GM12878 (cell line): Measurements from ENCODE around the gene RPP30. TPM values are rescaled to one million over a fixed set of nuclear protein-coding genes. Genes with fewer than 3 reads are reported as not detected.

Source experiments
- ATAC-seq: fragments of 200-7000 bp; cut with Tn5 transposase; 3 replicates; pipeline ENCODE4 v1.9.1; 2020; ENCODE audit warnings: mild to moderate bottlenecking, moderate library complexity
- BruUV-seq: library from RNA; stranded (reverse); fragments of 400-500 nt; replicated peaks from 2 replicates; lab custom pipeline; 2021; lab: Mats Ljungman, UMichigan
- CTCF ChIA-PET: fragments of 300-600 bp; sonication (Branson Sonifier 250); formaldehyde crosslinking; extraction: SDS; loops from one replicate; lab custom pipeline; 2021; ENCODE audit warnings: inconsistent platforms; lab: Yijun Ruan, JAX
- POLR2A ChIA-PET: fragments of 350-600 bp; formaldehyde crosslinking; extraction: SDS; loops from one replicate; lab custom pipeline; 2021; ENCODE audit warnings: inconsistent platforms; lab: Charles Lee
- RAD21 ChIA-PET: fragments of 300-600 bp; sonication (Branson Sonifier 250); formaldehyde crosslinking; loops from one replicate; lab custom pipeline; 2023; ENCODE audit warnings: antibody characterized with exemption; ENCODE audit not compliant: unreplicated experiment; lab: Charles Lee
- SMC1A ChIA-PET: fragments of 300-600 bp; sonication (Branson Sonifier 250); formaldehyde crosslinking; loops from one replicate; lab custom pipeline; 2023; ENCODE audit not compliant: unreplicated experiment, uncharacterized antibody; lab: Charles Lee
- DNase-seq: peaks from one replicate; pipeline ENCODE4 v3.0.0-alpha.2; 2011; ENCODE audit warnings: low read depth, low spot score
- FAIRE-seq: peaks from 3 replicates; lab custom pipeline; 2011; peaks lifted over from hg19 to GRCh38; lab: Jason Lieb, UNC
- H2AFZ ChIP-seq: 2 replicates; pipeline ENCODE4 v1.6.0; 2011; ENCODE audit warnings: low read depth, low read length, control low read depth; ENCODE audit not compliant: control insufficient read depth
- H3K27ac ChIP-seq: 2 replicates; pipeline ENCODE4 v1.5.1; 2011; ENCODE audit warnings: control low read depth; ENCODE audit not compliant: control insufficient read depth, insufficient read depth
- H3K27me3 ChIP-seq, 2 experiments: replicated peaks in 1 of 2; 2 replicates each; pipeline versions ENCODE4 v1.6.0 to v1.6.1; 2011; ENCODE audit warnings: low read length in 1 of 2; ENCODE audit not compliant: control insufficient read depth in 2 of 2, insufficient read depth in 2 of 2
- H3K36me3 ChIP-seq, 2 experiments: 2 replicates each; pipeline ENCODE4 v1.5.1; 2011; ENCODE audit warnings: low read length in 1 of 2; ENCODE audit not compliant: control insufficient read depth in 2 of 2, insufficient read depth in 2 of 2
- H3K4me1 ChIP-seq: 2 replicates; pipeline ENCODE4 v1.6.1; 2011; ENCODE audit warnings: mild to moderate bottlenecking, low read length, moderate library complexity, mixed read lengths; ENCODE audit not compliant: control insufficient read depth, insufficient read depth
- H3K4me2 ChIP-seq: 2 replicates; pipeline ENCODE4 v1.6.0; 2011; ENCODE audit warnings: control low read depth; ENCODE audit not compliant: control insufficient read depth, insufficient read depth
- H3K4me3 ChIP-seq: fragments of 200-600 bp; sonication (generic); 2 replicates; pipeline ENCODE4 v1.5.1; 2016
- H3K79me2 ChIP-seq: 2 replicates; pipeline ENCODE4 v1.6.0; 2011; ENCODE audit warnings: low read length; ENCODE audit not compliant: control insufficient read depth, insufficient read depth
- H3K9ac ChIP-seq: 2 replicates; pipeline ENCODE4 v1.8.0; 2011; ENCODE audit warnings: low read length, control low read depth, mixed read lengths; ENCODE audit not compliant: control insufficient read depth, insufficient read depth
- H3K9me3 ChIP-seq: replicated peaks from 3 replicates; pipeline ENCODE4 v1.5.1; 2011; ENCODE audit warnings: mild to moderate bottlenecking, low read length; ENCODE audit not compliant: control insufficient read depth, insufficient read depth
- H4K20me1 ChIP-seq: 2 replicates; pipeline ENCODE4 v1.6.0; 2011; ENCODE audit not compliant: control insufficient read depth, insufficient read depth
- NBN ChIP-seq: fragments of 450-650 bp; IDR thresholded peaks from 2 replicates; pipeline ENCODE4 v1.6.1; 2016
- SMARCA5 ChIP-seq: fragments of 450-650 bp; IDR thresholded peaks from 2 replicates; pipeline ENCODE4 v1.6.1; 2017; ENCODE audit warnings: mild to moderate bottlenecking
- SRF ChIP-seq, 2 experiments: IDR thresholded peaks; 2 replicates each; pipeline ENCODE4 v1.6.1; 2011; ENCODE audit warnings: low read depth in 2 of 2, low read length in 2 of 2, mild to moderate bottlenecking in 1 of 2, moderate library complexity in 1 of 2
- TARDBP ChIP-seq: IDR thresholded peaks from 2 replicates; pipeline ENCODE4 v1.6.1; 2016; ENCODE audit warnings: borderline replicate concordance
- WGBS: methylation state at CpG from one replicate; pipeline ENCODE4 v1.1.6; 2016; ENCODE audit warnings: low lambda C conversion rate; ENCODE audit not compliant: insufficient replicate concordance, insufficient coverage; ENCODE audit errors: missing lambda C conversion rate; 5-methylcytosine and 5-hydroxymethylcytosine counted together
- in situ Hi-C: fragments of 300-500 bp; cut with MboI; formaldehyde crosslinking; loops from 9 replicates; pipeline ENCODE4 v1.14.3; 2018; ENCODE audit warnings: mixed read lengths
- intact Hi-C: fragments of 100-400 bp; cut with micrococcal nuclease; formaldehyde crosslinking; loops from one replicate; pipeline ENCODE4 v1.14.2; 2022; ENCODE audit not compliant: unreplicated experiment
- polyA plus RNA-seq, 11 experiments: library from polyadenylated mRNA; depleted of rRNA in 4 of 11; unstranded in 6 of 11; stranded (reverse) in 5 of 11; fragments of >200 nt; fragmentation: Nextera tagmentation in 4 of 11; fragmentation: Illumina TruSeq in 1 of 11; extraction: Ambion mirVana in 4 of 11; extraction: Trizol in 1 of 11; gene quantifications; 1 replicate in 1 of 11; 2 replicates in 10 of 11; pipeline versions ENCODE4 v1.2.1 to v1.2.3, GENCODE V29; 2011 to 2016; ENCODE audit warnings: inconsistent platforms in 2 of 11, missing spikeins in 2 of 11, low read depth in 1 of 11
- total RNA-seq, 4 experiments: library from RNA; depleted of rRNA in 3 of 4; stranded (reverse); fragments of >200 nt in 3 of 4; fragmentation: Illumina TruSeq in 1 of 4; extraction: Trizol in 1 of 4; gene quantifications; 2 replicates each; pipeline versions ENCODE4 v1.2.1 to v1.2.3, GENCODE V29; 2013 to 2021
- TF ChIP-seq, protein P1 (sequence below): fragments of 450-650 bp; conservative IDR thresholded peaks from 2 replicates; pipeline ENCODE4 v1.6.1; 2017; ENCODE audit warnings: mild to moderate bottlenecking, moderate library complexity

The RPP30 gene
- total and polyA plus RNA-seq, 10 of the 15 experiments (the other 5 are each of a cell fraction or from before 2014, with no cell fraction given) = 48.0 to 208 (median 72.6) TPM

DNA sequence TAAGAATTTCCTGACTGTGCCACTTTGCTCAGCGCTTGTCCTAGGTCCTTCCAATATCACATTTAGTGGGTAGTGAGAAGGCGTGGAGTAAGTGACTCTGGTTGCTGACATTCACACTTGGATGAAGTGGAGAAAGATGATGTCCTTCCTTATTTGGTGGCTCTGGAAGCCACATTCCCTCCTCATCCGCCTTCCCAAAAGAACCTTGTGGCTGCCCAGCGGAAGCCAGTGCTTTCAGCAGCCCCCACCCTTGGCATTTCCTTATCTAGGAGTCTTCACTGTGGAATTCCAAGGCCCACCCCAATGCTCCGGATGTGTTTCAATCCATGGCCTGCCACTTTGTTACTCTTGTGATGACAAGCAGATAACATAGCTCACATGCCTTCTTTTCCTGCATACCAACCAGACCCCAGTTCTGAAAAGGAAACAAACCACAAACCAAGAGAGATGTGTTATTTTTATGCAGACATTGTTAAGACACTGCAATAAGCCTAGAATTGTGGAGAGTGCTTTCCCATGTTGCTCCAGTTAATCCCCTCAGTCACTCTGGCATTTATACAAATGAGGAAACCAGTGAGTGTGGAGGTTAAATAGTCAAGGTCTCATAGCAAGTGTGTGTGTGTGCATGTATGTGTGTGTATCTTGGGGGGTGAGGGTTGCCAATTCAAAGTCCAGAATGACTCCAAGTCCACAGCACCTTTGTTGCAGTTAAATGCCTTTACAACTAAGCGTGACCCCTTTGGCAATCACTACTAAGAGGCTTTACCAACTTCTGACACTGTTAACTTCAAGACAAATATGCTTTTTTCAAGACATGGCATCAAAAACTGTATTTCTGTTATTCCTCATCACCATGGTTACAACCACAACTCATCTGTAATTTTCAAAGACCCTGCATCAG lies 59.4 kb downstream of the RPP30 start:
- POLR2A ChIA-PET = no interaction called here
- H3K27ac ChIP-seq = no peak overlapping the region
- WGBS = 50% methylated on average over 6 of the region's 6 CpGs
- H3K4me3 ChIP-seq = no peak overlapping the region
- no TSS peak for BruUV-seq
- H3K27me3 ChIP-seq = no peaks in the 10 kb centered on the region
- H3K9ac ChIP-seq = no peak overlapping the region
- no peaks in the 10 kb centered on the region for H3K36me3 ChIP-seq
- in situ Hi-C loops (no loop called here), intact Hi-C loops (no loop called here)
- FAIRE-seq = peak; percentile 41
- H2AFZ ChIP-seq = no peak overlapping the region; the same call in 1 of the 2 replicates
- RAD21 ChIA-PET = no interaction called here
- no peaks in the 10 kb centered on the region for H3K9me3 ChIP-seq
- no peaks in the 10 kb centered on the region for H3K4me1 ChIP-seq
- H3K79me2 ChIP-seq = no peaks in the 10 kb centered on the region
- CTCF ChIA-PET = interaction anchor here (0.6 kb wide), 1 partner anchor 241 kb away, joined by 3 read pairs; no protein-coding TSS in a partner anchor
- SMC1A ChIA-PET = interaction anchor here (1.3 kb wide), 1 partner anchor 59 kb away, joined by 3 read pairs; no protein-coding TSS in a partner anchor
- TF ChIP-seq TARDBP (no peak), SRF (IDR thresholded peaks at IDR 0.05; ENCODE audit: low read depth in 2 of 2, low read length in 2 of 2) (no peak), NBN (no peak), SMARCA5 (no peak)
- TF ChIP-seq, protein P1, sequence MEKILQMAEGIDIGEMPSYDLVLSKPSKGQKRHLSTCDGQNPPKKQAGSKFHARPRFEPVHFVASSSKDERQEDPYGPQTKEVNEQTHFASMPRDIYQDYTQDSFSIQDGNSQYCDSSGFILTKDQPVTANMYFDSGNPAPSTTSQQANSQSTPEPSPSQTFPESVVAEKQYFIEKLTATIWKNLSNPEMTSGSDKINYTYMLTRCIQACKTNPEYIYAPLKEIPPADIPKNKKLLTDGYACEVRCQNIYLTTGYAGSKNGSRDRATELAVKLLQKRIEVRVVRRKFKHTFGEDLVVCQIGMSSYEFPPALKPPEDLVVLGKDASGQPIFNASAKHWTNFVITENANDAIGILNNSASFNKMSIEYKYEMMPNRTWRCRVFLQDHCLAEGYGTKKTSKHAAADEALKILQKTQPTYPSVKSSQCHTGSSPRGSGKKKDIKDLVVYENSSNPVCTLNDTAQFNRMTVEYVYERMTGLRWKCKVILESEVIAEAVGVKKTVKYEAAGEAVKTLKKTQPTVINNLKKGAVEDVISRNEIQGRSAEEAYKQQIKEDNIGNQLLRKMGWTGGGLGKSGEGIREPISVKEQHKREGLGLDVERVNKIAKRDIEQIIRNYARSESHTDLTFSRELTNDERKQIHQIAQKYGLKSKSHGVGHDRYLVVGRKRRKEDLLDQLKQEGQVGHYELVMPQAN = no peak
- no peaks in the 10 kb centered on the region for H4K20me1 ChIP-seq
- no peak overlapping the region for H3K4me2 ChIP-seq
- DNase-seq = no peak
- ATAC-seq = no peak
